Stimulated activated CD8-positive, alpha-beta memory T cell treated with anti-CD3 and anti-CD28 coated beads, Interleukin-15, amount 100 ng/mL, for 4 hours (primary cell): ENCODE results near the gene GDF15.
A peak's percentile ranks its signal among the peaks of the same experiment; 100 is the strongest.
"Not testable (repeated sequence)": the region's sequence is repeated elsewhere in the genome, so short reads cannot be mapped to it uniquely, and the experiment has no call there.

Source experiments
- DNase-seq, 2 donors: peaks; one replicate each; pipeline ENCODE4 v3.0.0-alpha.2; 2020; ENCODE audit warnings: low read depth in 2 of 2

GDF15 gene

DNA sequence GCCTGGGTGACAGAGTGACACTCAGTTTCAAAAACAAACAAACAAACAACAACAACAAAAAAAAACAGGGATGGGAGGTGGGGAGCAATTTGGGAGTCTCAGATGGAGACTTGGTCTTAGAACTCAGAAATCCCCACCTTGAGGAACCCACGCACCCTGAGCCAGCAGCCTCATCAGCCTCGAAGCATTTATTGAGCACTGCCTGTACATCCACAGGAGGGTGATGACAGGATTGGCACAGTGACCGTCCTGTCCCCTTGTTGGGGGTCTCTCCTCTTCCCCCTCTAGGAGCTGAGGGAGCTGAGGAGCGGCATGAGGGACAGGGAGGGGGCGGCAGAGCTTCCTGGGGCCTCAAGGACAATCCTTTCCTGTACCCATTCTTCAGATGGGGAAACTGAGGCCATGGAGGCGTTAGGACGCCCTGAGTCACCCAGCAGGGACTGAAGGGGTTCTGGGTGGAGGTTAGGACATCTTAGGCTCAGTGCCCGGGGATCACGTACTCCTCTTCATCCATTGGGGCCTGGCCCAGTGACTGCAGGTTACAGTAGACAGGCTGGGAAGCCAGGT, 5.6 kb downstream of the GDF15 start:
- no peak for DNase-seq

DNA sequence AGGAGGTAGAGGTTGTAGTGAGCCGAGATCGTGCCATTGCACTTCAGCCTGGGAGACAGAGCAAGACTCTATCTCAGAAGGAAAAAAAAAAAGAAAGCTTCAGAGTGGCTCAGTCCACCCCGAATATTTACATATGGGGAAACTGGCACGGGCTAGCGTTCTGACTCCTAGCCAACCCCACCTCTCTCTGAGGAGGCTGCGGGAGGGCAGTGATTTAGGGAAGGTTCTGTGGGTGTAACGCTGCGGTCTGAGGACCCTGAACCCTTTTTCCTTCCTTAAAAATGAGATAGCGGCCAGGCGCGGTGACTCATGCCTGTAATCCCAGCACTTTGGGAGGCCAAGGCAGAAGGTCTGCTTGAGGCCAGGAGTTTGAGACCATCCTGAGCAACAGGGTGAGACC, 6.5 kb downstream of the GDF15 start:
- DNase-seq, result no peak

DNA sequence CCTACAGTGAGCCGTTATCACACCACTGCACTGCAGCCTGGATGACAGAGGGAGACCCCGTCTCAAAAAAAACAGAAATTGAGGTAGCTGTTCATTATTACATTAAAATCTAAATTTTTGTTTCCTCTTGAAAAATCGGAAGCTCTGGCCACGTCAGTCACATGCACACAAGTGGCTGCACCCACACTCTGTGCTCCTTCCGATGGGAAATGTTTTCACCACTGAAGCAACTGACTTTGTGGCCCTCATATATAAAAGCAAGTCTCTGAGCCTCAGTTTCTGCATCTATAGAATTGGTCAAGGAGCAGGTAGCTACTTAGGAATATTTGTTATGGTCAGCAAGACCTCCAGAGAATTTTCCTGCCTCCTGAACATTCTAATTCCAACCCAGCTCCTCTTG, 7.0 kb downstream of the GDF15 start:
- DNase-seq, result no peak

DNA sequence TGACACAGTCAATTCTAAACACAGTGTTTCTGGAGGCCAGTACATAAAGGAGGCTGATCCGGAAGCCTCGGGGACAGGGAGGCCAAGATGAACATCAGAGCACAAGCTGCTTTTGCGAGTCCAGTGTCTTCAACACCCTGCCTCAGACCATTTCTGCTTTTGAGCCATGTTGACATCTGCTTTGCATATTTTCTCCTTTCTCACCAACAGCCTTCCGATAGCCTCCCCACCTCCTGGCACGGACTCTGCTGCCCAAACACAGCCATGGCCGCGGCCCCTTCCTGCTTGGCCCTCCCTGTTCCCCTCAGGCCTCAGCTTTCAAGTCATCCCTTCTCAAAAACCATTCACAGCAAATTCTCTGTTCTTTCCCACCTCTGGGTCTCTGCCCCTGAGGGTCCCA, 7.9 kb downstream of the GDF15 start:
- no peak for DNase-seq

DNA sequence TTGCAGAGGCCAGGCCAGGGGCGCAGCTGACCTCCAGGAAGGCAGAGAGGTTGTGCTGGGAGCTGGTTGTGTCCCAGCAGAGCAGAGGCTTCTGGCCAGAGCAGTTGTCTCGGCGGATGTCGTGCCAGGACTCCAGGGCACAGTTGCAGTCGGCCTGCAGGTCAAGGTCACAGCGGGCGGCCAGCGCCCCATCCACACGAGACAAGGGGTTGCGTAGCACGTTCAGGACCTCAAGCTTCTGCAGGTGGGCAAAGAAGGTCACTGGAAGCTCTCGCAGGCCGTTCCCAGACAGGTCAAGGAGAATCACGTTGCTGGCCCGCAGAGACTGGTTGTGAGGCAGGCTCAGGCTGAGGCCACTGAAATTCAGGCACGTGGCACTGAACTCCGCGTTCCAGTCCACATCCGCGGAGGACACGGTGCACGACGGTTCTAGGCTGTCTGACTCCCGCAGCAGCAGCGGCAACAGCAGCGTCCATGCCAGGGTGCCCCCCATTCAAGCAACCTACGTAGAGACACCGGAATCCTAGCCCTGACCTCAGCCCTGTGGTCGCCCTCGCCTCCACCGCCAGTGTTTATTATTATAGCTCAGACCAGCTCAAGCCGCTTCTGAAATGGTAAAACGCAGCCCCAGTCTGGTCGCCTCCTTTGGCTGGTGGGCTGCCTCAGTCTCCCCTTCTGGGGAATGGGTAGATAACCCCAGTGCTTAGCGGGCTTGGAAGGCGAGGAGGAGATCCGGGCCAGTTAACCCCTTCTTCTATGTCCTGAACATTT, 10.7 kb downstream of the GDF15 start:
- no peak for DNase-seq

DNA sequence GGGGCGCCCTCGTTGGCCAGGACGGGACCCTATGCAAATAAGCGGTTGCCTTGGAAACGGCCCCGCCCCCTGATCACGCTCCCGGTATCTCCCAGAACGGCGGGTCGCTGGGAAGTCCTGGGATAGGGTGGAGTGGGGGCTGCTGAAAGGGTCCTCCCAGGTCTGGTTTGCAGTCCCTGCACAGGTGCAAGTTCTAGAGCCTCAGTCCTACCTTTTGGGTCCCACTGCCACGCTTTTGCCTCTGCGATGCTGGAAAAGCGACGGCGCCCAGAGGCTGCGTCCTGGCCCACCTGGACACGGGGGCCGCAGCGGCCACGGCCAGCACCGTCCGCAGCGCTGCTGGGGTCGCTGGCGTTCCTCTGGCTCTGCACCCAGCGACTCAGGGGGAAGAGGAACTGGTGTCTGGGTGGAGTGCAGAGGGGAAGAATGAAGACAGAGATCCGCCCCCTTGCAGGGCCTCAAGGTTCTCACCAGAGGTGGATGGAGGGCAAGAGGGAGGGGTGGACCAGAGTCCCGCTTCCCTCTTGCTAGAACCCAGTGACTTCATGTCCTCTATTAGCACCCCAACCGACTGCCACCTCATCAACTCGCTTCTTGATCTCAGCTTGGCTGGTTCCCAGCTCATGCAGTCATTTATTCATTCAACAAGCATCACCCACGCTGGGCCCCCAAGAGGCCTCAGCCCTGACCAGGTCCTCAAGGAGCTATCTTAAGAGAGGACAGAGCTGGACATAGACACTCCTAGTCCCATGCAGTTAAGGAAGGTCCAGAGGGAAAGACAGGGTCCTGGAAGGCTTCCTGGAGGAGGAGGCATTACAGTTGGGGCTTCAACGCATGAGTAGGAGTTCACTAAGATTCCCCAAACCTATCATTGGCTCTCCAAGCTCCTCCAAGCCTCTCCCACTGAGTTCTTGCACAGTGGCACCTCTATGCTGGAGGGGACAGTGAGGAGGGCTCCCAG, 11.6 kb downstream of the GDF15 start, which contains the start of gene LRRC25:
TSS of gene LRRC25 (minus strand) at position 381 of the 961 bp plus-strand sequence. CDS start 659 bp downstream, outside the sequence.
- no peak for DNase-seq

DNA sequence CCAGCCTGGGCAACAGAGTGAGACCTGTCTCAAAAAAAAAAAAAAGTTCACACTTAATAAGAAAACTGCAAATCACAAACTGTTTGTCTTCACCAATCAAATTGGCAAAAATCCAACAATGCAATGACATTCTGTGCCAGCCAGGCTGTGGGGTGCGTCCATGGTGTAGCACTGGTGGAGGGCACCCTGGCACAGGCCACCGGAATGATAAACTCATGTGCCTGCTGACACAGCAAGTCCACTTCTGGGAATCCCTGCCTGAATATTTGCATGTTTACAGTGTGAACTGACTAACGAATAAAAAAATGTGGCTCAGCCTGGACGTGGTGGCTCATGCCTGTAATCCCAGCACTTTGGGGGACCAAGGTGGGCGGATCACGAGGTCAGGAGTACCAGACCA, 13.1 kb downstream of the GDF15 start:
- DNase-seq, result no peak

DNA sequence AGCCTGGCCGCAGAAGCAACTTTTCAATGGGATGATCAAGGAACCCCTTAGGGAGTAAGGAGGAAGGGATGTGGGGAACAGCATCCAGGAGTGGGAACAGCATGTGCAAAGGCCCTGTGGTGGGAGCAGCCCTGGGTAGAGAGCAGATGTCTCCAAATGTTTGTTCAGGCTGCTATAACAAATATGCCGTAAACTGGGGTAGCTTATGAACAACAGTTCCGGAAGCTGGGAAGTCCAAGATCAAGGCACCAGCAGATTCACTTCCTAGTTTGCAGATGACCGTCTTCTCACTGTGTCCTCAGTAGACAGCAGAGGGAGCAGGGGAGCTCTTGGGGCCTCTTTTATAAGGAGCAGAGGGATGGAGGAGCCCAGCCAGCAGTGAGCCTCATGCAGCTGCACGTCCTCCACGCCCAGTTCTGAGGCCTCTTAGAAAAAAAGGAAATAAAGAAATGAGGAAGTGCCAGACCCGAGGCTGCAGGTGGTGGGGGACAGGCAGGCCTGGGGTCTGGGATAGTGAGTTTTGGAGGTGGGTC, 15.7 kb downstream of the GDF15 start:
- no peak for DNase-seq

DNA sequence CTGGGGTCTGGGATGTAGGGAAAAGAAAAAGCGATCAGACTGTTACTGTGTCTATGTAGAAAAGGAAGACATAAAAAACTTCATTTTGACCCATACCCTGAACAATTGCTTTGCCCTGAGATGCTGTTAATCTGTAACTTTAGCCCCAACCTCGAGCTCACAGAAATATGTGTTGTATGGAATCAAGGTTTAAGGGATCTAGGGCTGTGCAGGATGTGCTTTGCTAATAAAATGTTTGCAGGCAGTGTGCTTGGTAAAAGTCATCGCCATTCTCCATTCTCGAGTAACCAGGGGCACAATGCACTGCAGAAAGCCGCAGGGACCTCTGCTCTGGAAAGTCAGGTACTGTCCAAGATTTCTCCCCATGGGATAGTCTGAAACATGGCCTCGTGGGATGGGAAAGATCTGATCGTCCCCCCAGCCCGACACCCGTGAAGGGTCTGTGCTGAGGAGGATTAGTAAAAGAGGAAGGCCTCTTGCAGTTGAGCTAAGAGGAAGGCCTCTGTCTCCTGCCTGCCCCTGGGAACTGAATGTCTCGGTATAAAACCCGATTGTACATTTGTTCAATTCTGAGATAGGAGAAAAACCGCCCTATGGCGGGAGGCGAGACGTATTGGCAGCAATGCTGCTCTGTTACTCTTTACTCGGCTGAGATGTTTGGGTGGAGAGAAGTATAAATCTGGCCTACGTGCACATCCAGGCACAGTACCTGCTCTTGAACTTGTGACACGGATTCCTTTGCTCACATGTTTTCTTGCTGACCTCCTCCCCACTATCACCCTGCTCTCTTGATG, 16.7 kb downstream of the GDF15 start:
- not testable (repeated sequence) for DNase-seq

DNA sequence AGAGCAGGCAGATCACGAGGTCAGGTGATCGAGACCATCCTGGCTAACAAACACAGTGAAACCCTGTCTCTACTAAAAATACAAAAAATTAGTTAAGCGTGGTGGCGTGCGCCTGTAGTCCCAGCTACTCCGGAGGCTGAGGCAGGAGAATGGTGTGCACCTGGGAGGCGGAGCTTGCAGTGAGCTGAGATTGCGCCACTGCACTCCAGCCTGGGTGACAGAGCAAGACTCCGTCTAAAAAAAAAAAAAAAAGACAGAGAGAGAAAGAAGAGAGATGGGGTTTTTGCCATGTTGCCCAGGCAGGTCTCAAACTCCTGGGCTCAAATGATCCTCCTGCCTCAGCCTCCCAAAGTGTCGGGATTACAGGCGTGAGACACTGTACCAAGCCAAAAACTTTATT, 19.8 kb downstream of the GDF15 start:
- not testable (repeated sequence) for DNase-seq

DNA sequence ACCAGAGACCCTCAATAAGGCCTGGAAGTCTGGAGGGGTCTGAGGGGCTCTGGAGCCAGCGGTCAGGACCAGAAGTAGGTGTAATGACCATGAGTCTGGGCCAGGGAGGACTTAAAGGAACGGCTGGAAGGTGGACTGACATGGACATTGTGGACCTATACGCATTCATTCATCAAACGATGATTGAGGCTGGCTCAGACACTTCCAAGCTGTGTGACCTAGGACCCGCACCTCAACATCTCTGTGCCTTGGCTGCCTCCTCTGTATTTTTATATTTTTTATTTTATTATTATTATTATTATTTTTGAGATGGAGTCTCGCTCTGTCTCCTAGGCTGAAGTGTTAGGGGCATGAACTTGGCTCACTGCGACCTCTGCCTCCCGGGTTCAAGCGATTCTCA, 20.8 kb downstream of the GDF15 start:
- DNase-seq, result no peak

DNA sequence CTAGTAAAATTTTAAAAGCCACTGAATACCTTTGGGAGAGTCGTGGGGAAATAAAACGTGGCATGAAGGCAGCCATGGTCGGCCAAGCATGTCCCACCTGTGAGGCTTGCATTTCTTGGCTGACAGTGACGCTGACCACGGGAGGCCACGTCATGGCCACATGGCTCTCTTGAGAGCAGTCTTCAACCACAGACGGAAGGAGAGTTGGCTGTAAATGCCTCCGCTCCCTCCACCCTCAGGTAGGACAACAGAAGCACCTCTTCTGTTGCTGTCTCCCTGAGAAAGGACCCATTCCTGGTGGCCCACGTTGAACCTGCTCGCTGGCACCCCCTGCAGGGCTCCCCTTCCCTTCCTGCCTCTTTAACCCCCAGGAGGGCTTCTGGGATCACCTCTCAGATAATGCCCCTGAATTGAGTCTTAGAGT, 22.1 kb downstream of the GDF15 start:
- no peak for DNase-seq

DNA sequence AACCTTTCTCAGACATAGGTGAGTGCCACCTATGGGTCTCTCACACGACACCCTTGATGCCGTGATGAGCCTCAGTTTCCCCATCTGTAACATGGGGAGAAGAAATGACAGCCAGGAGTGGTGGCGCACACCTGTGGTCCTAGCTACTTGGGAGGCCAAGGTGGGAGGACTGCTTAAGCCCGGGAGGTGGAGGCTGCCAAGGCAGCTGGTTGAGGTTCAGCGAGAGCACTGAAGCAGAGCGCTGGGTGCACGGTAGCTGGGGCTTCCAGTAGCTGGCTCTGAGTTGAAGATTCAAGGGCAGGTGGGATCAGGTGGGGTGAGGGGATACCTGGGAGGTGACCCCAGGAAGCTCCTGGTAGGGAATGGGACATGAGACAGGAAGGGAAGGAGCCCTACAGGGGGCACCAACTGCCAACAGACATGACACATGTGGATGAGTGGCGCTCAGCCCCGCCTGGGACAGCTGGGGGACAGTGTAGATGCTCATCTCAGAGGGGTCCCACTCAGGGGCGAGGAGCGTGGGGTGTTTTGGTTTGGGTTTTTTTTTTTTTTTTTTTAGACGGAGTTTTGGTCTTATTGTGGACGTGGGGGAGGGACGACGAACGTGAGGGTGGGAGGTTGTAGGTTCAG, 26.8 kb downstream of the GDF15 start:
- DNase-seq, result no peak

DNA sequence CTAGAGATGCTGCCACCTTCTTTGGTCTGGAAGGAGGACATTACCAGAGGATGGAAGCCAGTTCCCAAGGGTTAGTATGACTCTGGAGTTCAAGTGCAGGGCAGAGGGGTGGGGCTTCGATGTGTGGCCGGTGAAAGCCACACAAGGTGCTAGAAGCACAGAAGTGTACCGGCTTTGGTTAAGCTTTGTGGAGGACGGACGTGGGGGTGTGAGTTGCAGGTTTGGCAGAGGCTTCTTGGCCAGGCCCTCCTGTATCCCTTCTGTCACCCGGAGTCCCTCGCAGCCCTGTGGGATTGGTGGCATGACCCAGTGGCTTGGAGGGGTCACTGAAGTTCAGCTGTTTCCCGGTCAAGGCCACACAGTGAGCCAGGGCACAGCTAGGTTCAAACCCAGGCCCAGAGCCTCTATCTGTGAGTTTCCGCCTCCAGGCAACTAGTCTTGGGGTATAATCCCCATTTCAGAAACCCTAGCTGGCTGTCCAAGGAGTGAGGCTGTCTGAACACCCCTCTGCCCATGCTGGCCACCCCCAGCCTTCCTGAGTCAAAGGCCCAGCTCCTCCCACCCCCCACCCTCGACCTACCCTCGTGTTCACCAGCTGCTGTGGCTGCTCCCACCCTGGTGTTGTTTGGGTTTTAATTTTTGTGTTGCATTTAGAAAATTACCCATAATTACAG, 28.7 kb downstream of the GDF15 start:
- no peak for DNase-seq

DNA sequence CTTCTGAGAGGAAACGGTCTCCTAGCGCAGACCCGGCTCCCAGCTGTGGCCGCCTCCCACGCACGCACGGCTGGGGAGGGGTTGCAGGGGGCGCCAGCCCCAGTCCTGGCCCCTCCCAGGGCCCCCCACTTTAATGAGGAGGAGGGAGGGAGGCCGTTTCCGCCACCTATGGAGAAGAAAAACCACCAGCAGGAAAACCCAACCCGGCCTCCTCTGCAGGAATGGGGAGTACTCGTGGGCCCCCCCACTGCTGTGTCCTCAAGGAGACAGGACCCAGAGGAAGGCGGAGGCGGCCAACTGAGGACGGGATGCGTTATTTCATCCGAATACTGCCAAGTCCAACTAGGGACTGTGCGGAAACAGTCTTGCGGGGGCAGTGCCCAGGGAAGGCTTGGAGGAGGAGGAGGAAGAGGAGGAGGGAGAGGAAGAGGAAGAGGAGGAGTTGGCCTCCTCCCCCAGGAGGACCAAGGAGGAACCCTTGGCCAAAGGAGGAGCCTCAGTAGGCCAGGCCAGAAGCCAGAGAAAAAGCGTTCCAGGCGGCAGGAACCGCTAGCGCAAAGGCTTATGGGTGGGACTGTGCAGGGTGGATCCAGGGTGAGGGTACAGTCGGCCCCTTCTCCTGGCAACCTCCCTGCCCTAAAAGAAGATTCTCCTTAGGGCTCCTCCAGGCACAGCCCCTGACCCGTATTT, 29.4 kb downstream of the GDF15 start:
- DNase-seq, result no peak

DNA sequence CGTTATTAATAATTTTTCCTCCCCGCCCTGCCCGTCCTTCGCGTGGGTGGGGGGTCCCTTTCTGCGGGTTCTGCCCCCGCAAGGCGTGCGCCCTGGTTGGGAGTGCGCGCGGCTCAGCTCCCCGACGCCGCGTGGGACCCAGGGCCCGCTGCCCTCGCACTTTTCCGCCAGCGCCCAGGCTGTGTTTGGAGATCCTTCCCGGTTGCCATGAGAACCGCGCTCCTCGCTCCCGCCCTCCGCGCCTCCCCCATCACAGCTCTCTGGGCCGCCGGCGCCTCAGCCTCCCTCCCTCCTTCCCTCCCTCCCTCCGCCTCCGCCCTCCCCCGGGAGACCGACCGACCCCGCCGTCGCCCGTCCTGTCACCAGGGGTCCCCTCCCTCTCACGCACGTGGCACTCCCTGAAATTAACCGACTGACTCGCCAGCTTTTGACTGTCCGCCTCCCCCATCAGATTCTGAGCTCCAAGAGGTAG, 30.9 kb downstream of the GDF15 start:
- DNase-seq, result peak; percentile 43 to 58

DNA sequence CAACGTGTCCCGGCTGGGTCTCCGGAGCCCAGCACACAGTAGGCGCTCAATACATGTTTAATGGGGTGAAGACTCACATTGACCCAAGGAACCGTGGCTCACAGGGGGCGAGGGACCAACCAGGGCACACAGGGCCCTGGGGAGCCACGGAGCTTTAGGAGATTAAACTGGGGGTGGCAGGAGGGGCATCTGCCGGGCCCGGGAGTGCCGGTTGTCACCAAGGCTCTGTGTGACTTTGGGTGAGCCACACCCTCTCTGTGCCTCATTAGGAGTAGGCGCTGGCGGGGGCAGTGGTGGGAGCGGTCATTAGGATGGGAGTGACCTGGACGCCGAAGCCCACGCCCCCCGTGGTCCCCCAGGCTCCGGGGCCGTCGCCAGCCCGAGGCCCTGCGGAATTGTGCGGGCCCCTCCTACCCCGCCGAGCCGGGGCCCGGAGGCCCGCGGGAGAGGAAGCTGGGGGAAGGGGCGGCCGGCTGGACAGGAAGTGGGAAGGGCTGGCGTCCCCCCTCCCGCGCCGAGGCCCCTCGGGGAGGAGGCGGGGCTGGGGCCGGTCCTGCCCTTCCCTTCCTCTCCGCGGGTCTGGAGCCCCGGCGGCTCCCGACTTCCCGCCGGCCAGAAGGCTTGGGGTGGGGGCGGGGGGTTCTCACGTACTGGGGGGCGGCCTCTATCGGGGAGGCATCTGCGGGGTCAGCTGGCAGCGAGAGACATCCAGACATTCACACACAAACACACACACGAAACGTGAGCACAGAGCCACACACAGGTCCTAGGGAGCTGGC, 31.5 kb downstream of the GDF15 start:
- DNase-seq, result no peak

DNA sequence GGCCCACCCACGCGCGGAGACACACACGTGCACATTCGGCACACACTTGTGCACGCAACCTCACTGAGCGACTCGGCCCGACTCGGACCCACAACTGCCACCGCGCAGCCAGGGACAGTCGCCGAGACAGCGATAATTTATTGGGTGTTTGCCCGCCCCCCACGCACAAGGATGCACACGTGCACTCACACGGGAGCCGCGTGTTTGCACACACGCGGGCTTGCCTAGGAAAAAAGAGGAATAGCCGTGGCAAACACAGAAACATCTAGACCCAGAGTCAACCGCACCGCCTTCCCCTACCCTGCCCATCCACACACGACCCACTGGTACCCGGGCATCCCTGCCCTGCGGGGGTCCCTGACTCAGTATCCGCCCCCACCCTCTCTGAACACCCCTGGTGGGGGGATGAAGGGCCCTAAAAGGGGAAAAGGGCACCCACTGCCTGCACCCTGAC, 32.1 kb downstream of the GDF15 start:
- DNase-seq, result no peak
